ENCODE results near the gene LRRC7.

Gene LRRC7

DNA sequence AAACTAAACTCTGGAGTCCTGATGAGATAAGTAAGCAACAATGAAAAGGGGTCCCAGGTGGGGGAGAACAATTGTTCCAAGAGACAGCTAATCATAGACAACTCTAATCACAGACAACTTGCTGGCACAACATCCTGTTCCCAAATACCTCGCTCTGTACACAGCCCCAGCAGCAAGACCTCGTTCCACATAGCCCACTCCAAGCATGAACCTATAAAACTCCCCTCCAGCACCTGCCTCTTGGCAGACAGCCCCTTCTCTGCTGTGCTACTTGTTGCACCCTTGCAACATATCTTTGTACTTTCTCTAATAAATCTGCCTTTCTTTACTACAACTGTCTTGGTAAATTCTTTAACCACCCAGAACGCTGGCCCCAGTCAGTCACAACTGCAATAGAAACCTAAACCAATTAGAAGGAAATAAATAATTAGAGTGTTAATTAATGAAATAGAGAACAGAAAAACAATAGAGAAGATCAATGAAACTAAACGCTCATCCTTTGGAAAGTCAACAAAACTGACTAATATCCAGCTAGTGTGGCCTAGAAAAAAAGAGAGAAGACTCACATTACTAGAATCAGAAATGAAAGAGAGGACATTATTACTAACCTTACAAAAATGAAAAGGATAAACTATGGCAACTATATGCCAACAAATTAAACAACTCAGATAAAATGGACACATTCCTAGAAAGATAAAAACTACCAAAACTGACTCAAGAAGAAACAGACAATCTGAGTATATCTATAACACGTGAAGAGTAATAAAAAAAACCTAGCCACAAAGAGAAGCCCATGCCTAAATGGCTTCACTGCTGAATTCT lies 601.5 kb downstream of the LRRC7 start:
- DNase-seq (ENCODE audit: low read depth in 2 of 2) = no peak

DNA sequence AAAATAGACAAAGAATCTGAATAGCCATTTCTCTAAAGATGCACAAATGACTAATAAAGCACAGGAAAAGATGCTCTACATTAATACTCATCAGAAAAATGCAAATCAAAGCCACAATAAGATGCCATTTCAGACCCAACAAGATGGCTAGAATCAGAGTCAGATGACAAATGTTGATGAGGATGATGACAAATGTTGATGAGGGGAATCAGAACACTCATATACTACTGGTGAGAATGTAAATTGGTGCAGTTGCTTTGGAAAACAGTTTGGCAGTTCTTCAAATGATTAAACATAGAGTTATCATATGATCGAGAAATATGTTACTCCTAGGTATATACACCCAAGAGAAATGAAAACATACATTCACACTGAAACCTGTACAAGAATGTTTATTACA lies 603.8 kb downstream of the LRRC7 start:
- no peak for DNase-seq (ENCODE audit: low read depth in 2 of 2)

Data from stimulated activated CD8-positive, alpha-beta memory T cell treated with anti-CD3 and anti-CD28 coated beads, Interleukin-2, amount 100 ng/mL, for 1 hour (primary cell).